Activated CD4-positive, alpha-beta T cell treated with anti-CD3 and anti-CD28 coated beads for 4 hours (primary cell): ENCODE measurements around the gene PCDHGA9.
"Not testable (repeated sequence)": the region's sequence is repeated elsewhere in the genome, so short reads cannot be mapped to it uniquely, and the experiment has no call there.

Experiments
- DNase-seq, 2 donors: peaks; one replicate each; pipeline ENCODE4 v3.0.0-alpha.2; 2020

The PCDHGA9 gene

DNA sequence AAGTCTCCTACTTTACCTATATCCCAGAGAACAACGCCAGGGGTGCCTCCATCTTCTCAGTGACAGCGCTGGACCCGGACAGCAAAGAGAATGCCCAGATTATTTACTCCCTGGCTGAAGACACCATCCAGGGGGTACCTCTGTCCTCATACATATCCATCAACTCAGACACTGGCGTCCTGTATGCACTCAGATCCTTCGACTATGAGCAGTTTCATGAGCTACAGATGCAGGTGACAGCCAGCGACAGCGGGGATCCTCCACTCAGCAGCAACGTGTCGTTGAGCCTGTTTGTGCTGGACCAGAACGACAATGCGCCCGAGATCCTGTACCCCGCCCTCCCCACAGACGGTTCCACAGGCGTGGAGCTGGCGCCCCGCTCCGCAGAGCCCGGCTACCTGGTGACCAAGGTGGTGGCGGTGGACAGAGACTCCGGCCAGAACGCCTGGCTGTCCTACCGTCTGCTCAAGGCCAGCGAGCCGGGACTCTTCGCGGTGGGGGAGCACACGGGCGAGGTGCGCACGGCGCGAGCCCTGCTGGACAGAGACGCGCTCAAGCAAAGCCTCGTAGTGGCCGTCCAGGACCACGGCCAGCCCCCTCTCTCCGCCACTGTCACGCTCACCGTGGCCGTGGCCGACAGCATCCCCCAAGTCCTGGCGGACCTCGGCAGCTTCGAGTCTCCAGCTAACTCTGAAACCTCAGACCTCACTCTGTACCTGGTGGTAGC, 12.1 kb downstream of the PCDHGA9 start:
- DNase-seq: not testable (repeated sequence)

DNA sequence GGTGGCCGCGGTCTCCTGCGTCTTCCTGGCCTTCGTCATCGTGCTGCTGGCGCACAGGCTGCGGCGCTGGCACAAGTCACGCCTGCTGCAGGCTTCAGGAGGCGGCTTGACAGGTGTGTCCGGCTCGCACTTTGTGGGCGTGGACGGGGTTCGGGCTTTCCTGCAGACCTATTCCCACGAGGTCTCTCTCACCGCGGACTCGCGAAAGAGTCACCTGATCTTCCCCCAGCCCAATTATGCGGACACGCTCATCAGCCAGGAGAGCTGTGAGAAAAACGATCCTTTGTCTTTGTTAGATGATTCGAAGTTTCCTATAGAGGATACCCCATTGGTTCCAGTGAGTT, 12.7 kb downstream of the PCDHGA9 start:
- not testable (repeated sequence) for DNase-seq

DNA sequence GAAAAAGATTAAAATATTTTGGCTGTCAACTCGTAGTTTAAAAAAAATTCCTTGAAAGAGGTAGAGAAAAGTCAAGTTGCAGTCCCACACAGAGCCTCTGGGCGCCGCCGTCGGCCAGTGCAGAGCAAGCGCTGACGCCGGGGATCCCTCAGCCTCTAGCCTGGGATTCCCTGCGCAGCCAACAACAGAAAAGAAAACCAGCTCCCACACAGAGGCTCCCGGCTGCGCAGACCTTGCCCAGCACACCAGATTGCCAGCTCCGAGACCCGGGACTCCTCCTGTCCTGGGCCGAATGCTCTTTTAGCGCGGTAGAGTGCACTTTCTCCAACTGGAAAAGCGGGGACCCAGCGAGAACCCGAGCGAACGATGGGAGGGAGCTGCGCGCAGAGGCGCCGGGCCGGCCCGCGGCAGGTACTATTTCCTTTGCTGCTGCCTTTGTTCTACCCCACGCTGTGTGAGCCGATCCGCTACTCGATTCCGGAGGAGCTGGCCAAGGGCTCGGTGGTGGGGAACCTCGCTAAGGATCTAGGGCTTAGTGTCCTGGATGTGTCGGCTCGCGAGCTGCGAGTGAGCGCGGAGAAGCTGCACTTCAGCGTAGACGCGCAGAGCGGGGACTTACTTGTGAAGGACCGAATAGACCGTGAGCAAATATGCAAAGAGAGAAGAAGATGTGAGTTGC, 15.1 kb downstream of the PCDHGA9 start, which contains the start of gene PCDHGB7:
Gene PCDHGB7, plus strand, starts transcription at position 184 of the 679 bp plus-strand sequence. Its CDS starts 183 bp downstream, at position 367.
- DNase-seq: not testable (repeated sequence)

DNA sequence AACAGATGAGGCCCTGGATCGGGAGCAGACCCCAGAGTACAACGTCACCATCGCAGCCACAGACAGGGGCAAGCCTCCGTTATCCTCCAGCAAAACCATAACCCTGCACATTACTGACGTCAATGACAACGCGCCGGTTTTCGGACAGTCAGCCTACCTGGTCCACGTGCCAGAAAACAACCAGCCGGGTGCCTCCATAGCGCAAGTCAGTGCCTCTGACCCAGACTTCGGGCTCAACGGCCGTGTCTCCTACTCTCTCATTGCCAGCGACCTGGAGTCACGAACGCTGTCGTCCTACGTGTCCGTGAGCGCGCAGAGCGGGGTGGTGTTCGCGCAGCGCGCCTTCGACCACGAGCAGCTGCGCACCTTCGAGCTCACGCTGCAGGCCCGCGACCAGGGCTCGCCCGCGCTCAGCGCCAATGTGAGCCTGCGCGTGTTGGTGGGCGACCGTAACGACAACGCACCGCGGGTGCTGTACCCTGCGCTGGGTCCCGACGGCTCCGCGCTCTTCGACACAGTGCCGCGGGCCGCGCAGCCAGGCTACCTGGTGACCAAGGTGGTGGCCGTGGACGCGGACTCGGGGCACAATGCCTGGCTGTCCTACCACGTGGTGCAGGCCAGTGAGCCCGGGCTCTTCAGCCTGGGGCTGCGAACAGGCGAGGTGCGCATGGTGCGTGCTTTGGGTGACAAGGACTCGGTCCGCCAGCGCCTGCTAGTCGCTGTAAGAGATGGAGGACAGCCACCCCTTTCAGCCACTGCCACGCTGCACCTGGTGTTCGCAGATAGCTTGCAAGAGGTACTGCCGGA, 16.7 kb downstream of the PCDHGA9 start:
- no peak for DNase-seq

DNA sequence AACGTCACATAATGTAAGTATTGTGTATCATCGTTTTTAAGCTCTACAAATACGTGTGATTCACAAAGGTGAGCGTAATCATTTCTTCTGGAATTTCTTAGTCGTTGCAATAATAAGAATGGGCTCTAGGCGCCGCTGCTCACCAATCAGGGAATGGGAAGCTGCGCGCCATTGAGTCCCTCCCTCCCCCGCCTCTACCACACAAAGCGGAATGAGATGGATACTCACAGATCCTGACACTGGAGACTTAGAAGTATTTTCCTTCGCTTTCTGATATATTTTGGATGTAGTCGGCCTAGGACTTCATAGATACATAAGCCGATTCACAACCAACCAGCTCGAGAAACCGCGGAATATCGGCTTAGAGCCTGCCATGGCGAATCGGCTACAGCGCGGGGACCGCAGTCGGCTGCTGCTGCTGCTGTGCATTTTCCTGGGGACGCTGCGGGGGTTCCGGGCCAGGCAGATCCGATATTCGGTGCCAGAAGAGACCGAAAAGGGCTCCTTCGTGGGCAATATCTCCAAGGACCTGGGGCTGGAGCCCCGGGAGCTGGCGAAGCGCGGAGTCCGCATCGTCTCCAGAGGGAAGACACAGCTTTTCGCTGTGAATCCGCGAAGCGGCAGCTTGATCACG, 18.4 kb downstream of the PCDHGA9 start, which contains the start of gene PCDHGA11:
Gene PCDHGA11, plus strand, starts transcription at position 197 of the 634 bp plus-strand sequence. Its CDS starts 177 bp downstream, at position 374.
- DNase-seq: peak in 1 of 2 donors; percentile 24

DNA sequence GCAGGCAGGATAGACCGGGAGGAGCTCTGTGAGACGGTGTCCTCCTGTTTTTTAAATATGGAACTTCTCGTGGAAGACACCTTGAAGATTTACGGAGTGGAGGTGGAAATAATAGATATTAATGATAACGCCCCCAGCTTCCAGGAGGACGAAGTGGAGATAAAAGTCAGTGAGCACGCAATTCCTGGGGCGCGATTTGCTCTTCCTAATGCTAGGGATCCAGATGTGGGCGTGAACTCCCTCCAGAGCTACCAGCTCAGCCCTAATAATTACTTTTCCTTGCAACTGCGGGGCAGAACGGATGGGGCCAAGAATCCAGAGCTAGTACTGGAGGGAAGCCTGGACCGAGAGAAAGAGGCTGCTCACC, 18.9 kb downstream of the PCDHGA9 start:
- DNase-seq: no peak

DNA sequence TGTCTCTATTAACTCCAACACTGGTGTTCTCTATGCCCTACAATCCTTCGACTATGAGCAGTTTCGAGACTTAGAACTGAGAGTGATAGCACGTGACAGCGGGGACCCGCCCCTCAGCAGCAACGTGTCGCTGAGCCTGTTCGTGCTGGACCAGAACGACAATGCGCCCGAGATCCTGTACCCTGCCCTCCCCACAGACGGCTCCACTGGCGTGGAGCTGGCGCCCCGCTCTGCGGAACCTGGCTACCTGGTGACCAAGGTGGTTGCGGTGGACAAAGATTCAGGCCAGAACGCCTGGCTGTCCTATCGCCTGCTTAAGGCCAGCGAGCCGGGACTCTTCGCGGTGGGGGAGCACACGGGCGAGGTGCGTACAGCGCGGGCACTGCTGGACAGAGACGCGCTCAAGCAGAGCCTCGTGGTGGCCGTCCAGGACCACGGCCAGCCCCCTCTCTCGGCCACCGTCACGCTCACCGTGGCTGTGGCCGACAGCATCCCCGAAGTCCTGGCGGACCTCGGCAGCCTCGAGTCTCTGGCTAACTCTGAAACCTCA, 20.2 kb downstream of the PCDHGA9 start:
- no peak for DNase-seq

DNA sequence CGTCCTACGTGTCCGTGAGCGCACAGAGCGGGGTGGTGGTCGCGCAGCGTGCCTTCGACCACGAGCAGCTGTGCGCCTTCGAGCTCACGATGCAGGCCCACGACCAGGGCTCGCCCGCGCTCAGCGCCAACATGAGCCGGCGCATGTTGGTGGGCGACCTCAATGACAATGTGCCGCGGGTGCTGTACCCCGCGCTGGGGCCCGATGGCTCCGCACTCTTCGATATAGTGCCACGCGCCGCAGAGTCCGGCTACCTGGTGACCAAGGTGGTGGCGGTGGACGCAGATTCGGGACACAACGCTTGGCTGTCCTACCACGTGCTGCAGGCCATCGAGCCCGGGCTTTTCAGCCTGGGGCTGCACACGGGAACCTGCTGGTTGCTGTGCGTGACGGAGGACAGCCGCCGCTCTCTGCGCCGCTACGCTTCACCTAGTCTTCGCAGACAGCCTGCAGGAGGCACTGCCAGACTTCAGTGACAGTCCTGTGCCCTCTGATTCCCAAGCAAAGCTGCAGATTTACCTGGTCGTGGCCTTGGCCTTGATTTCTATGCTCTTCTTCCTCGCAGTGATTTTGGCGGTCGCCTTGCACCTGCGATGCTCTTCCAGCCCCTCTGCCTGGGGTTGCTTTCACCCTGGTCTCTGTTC, 25.3 kb downstream of the PCDHGA9 start:
- DNase-seq: no peak

DNA sequence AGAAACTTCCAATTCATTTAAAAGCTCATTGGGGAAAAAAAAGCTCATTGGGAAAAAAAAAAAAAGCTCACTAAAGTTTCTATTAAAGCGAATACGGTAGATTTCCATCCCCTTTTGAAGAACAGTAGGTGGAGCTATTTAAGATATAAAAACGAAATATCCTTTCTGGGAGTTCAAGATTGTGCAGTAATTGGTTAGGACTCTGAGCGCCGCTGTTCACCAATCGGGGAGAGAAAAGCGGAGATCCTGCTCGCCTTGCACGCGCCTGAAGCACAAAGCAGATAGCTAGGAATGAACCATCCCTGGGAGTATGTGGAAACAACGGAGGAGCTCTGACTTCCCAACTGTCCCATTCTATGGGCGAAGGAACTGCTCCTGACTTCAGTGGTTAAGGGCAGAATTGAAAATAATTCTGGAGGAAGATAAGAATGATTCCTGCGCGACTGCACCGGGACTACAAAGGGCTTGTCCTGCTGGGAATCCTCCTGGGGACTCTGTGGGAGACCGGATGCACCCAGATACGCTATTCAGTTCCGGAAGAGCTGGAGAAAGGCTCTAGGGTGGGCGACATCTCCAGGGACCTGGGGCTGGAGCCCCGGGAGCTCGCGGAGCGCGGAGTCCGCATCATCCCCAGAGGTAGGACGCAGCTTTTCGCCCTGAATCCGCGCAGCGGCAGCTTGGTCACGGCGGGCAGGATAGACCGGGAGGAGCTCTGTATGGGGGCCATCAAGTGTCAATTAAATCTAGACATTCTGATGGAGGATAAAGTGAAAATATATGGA, 27.9 kb downstream of the PCDHGA9 start, which contains the start of gene PCDHGA12:
Gene PCDHGA12, plus strand, starts transcription at position 176 of the 782 bp plus-strand sequence. Its CDS starts 253 bp downstream, at position 429.
- no peak for DNase-seq

DNA sequence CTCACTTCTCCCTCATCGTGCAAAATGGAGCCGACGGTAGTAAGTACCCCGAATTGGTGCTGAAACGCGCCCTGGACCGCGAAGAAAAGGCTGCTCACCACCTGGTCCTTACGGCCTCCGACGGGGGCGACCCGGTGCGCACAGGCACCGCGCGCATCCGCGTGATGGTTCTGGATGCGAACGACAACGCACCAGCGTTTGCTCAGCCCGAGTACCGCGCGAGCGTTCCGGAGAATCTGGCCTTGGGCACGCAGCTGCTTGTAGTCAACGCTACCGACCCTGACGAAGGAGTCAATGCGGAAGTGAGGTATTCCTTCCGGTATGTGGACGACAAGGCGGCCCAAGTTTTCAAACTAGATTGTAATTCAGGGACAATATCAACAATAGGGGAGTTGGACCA, 28.7 kb downstream of the PCDHGA9 start:
- no peak for DNase-seq

DNA sequence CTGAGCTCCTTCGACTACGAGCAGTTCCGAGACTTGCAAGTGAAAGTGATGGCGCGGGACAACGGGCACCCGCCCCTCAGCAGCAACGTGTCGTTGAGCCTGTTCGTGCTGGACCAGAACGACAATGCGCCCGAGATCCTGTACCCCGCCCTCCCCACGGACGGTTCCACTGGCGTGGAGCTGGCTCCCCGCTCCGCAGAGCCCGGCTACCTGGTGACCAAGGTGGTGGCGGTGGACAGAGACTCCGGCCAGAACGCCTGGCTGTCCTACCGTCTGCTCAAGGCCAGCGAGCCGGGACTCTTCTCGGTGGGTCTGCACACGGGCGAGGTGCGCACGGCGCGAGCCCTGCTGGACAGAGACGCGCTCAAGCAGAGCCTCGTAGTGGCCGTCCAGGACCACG, 29.7 kb downstream of the PCDHGA9 start:
- DNase-seq: not testable (repeated sequence)

DNA sequence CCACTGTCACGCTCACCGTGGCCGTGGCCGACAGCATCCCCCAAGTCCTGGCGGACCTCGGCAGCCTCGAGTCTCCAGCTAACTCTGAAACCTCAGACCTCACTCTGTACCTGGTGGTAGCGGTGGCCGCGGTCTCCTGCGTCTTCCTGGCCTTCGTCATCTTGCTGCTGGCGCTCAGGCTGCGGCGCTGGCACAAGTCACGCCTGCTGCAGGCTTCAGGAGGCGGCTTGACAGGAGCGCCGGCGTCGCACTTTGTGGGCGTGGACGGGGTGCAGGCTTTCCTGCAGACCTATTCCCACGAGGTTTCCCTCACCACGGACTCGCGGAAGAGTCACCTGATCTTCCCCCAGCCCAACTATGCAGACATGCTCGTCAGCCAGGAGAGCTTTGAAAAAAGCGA, 30.1 kb downstream of the PCDHGA9 start:
- not testable (repeated sequence) for DNase-seq

DNA sequence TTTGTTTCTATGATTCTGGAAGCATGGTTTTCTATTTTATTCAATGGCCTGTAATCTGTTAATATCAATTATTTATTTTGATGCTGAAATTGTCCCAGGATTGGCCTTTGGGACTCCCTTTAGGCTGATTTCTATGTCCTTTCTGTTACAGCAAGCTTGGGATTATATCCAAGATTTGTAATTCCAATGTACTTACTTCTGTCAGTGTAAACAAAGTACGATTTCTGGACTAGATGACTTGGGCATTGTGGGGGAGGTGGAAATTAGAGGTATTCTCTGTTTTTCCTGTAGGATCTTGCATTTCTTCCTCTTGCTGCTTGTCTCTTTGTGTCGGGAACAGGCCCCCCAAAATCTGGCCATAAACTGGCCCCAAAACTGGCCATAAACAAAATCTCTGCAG, 31.4 kb downstream of the PCDHGA9 start:
- DNase-seq: no peak

DNA sequence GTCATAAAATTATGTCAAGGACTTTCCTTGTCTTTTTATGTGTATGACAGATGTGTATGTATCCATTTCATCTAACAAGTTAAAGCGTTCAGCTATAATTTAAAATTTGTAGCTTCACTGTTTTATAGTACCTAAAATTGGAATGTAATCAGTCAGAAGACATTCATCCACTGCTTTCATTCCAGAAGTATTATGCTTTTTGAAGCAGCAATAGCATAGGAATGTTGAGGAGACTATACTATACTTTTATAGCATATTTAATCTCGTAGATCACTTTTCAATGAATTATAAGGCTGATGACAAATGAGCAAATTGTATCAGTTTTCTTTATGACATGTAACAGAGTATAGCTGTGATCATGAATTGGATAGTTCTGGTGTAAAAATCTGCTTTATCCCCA, 34.6 kb downstream of the PCDHGA9 start:
- no peak for DNase-seq

DNA sequence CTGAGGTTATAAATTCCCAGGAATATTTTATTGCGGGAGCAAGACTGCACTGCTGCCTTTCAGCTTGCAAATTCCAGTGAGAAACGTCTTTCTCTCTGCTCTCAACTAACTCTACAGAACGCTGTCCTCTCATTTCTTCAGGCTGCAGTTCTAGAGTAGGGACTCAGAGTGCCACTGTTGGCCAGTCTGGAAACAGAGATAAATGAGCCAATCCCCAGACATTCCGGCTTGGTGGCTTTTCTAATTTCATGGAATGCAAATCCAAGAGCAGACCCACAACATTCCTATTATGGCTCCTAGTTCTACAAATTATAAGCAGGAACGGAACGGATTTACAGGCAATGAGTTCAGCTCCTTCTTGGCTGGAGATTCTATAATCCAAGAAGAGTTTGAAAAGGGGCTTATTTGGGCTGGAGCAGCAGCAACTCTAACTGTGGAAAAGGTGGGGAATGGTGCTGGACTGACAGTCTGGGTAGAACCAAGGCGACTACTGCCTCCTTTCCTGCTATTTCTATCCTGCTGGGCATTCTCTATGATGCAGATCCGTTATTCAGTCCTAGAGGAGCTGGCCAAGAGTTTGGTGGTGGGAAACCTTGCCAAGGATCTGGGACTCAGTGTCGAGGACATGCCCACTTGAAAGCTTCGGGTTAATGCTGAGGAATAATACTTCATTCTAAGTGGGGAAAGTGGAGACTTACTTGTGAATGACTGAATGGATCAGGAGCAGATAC, 37.0 kb downstream of the PCDHGA9 start:
- no peak for DNase-seq

DNA sequence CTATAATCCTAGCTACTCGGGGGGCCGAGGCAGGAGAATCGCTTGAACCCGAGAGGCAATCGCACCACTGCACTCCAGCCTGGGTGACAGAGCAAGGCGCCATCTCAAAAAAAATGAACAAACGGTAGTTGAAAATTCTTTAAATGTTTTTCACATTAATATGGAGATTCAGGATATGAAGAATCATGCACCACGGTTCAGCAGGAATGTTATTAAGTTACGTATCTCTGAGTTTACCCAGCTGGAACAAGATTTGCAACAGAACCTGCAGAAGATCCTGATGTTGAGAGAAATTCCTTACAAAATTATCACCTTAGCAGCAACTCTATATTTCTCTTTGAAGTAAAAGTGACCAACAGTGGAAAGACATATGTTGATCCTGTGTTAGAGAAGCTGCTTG, 37.8 kb downstream of the PCDHGA9 start:
- DNase-seq: no peak

DNA sequence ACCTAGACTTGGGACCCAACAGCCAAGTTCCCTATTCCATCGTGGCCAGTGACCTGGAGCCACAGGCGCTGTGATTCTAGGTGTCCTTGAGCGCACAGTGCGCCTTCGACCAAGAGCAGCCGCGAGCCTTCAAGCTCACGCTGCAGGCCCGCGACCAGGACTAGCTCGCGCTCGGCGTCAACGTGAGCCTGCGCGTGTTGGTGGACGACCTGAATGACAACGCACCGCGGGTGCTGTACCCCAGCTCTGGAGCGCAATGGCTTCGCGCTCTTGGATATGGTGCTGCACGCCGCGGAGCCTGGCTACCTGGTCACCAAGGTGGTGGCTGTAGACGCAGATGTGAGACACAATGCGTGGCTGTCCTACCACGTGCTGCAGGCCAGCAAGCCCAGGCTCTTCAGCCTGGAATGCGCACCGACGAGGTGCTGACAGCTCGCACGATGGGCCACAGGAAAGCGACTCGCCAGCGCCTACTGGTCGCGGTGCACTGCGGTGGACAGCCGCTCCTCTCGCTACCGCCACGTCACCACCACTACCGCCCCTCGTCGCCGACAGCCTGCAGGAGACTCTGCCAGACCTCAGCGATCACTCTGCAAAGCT, 39.1 kb downstream of the PCDHGA9 start:
- no peak for DNase-seq
